NCI-H526 (cell line): ENCODE data around the gene RNASE7.
A peak's percentile ranks its signal among the peaks of the same experiment; 100 is the strongest.

Source experiments
- DNase-seq, 2 experiments: peaks; one replicate each; lab custom pipeline; 2025; lab: John Stamatoyannopoulos, UW

RNASE7 gene

DNA sequence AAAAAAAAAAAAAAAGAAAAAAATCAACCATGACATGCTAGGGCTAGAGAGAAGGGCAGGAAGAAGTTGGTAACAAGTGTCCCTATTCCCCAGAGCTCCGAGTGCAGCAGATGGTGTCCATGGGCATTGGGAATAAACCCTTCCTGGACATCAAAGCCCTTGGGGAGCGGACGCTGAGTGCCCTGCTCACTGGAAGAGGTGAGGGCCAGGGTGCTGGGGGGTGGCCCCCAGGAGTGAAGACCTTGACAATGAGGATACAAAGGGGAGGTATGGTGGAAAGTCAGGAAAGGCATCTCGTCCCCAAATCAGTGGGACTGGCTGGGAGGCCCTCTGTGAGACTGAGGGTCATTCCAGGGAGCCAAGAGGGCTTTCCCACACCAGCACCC, 44.7 kb downstream of the RNASE7 start:
- no peak for DNase-seq

DNA sequence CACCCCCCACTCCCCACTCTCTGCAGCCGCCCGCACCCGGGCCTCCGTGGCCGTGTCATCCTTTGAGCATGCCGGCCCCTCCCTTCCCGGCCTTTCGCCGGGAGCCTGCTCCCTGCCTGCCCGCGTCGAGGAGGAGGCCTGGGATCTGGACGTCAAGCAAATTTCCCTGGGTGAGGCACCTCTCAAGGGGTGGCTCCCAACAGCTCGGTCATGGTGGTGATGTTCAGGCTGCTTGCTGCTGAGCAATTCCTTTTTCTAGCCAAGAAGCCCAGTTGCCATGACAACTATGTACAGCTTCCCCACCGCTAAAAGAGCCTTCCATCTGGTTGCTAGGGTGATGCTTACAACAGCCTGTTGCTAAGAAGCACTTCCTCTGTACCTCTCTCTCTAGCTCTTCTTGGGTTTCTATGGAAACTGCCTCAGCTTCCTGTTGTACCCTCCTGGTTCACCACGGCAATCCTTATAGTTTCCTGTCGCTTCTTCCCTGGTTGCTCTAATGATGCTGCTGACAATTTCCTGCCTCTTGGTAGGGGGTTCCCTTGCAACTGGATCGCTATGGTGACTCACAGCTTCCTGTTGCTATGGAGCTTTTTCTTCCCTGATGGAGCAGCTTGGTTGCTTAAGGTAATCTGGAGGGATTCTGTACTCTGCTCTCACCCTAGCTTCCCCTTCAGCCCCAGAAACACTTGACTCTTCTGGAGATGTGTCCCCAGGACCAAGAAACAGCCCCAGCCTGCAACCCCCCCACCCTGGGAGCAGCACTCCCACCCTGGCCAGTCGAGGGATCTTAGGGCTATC, 45.3 kb downstream of the RNASE7 start:
- no peak for DNase-seq

DNA sequence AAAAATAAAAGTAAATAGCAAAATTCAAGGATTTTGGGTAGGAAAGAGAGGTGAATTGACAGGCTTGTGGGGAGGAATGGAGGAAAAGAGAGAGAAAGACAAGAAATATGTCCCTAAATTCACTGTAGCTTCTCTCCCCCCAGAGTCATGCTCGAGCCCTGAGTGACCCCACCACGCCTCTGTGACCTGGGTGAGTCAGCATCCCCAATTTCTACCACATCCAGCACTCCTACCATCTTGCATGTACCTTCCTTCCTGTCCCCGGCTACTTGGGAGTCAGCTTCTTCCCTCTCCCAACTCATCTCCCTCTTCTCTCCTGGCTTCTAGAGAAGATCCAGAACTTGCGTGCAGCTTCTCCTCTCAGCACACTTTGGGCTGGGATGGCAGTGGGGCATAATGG, 46.5 kb downstream of the RNASE7 start:
- DNase-seq: no peak

DNA sequence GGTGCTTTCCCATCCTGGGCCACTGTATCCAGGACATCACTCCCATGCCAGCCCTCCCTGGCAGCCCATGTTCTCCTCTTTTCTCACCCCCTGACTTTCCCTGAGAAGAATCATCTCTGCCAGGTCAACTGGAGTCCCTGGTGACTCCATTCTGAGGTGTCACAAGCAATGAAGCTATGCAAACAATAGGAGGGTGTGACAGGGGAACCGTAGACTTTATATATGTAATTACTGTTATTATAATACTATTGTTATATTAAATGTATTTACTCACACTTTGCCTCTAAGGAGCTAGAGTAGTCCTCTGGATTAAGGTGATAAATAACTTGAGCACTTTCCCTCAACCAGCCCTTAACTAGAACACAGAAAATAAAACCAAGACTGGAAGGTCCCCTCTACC, 47.1 kb downstream of the RNASE7 start:
- no peak for DNase-seq

DNA sequence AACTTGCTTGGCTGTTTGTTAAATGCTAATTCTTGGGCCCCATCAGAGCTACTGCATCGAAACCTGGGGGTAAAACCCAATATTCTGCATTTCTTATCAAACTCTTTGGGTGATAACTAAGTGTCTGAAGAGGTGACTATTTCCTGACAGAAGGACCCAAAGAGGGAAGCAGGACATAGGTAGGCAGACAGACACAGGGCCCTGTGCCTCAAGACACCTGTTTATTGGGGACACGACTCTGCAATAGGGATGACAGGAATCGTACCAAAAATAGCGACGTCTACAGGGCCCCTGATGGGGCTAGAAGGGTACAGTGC, 47.7 kb downstream of the RNASE7 start:
- no peak for DNase-seq

DNA sequence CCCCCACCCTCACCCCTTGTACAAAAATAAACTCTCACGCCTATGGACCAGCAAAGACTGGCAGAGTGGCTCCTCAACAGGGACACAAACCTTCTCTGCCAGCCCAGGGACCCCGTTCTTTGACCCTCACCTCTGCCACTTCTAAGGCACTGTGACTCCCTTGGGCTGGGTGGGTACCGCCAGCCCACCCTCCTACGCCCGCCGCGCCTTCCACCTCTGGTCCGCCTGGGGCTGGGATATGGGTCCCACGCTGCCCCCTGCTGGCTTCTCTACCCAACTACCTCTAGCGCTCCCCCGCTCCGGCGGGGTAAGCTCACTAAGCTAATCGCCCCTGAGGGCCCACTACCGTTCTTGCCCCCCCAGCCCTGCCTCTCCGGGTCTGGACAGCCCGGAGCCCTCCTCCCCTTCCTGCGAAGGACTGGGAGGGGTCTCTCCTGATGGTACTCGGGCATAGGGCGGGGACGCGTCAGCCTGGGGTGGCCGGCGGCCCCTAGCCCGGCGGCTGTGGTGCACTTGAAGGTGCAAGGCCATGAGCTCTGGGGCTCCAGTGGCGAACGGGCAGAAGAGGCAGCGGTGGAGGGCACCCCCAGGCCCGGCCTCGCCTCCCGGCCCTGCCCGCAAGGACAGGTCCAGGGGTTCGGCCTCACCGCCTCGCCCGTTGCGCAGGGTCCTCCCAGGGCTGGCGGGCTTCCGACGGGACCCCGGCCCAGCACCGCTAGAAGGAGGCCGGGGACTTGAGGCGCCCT, 48.2 kb downstream of the RNASE7 start:
- DNase-seq: peak in 1 of 2 experiments; percentile 29

DNA sequence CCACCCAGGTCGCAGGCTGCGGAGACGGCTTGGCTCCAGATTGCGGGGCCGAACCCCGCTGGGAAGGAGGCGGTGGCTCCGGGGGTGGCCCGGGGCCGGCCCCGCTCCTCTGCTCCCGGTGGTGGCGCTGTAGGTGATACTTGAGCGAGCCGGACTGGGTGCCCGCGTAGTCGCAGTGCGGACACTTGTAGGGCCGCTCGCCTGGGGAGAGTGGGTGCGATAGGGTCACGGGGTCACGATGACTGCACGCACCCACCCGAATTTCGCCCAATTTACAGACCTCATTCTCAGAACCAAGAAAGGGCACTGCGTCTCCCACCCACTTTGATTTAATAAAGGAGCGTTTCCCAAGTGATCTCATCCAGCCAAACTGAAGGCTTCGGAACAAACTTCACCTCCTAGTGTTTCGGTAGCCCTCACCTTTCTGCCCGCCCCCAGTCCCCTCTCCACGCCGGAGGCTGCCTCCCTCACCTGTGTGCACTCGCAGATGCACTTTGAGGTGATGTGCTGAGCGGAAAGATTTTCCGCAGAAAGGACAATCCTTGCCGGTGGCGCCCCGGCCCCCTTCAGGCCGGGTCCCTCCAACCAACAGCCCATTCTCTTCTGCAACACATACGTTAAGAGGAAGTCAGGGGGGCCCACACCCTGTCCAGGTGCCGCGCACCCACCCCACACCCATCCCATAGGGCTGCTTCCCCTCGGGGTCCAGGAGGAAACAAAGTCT, 48.9 kb downstream of the RNASE7 start:
- DNase-seq: no peak

DNA sequence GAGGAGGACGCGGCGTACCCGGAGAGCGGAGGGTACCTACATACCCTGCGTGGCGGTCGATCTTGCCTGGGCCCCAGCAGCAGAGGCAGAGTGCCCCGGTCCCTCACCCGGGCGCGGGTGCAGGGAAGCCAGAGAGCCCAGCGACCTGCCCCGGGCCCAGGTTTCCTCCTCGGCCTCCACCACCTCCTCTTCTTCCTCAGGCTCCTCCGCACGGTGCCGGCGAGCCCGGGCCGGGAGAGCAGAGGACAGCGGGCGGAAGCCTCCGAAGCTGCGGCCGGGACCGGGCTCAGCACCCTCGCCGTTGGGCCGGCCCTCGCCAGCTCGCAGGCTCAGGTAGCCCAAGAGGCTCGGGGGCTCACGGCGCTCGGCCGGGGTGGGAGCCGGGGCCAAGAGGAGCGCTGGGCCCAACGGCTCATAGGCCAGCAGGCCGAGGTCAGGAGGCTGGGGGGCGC, 49.7 kb downstream of the RNASE7 start:
- DNase-seq: no peak

DNA sequence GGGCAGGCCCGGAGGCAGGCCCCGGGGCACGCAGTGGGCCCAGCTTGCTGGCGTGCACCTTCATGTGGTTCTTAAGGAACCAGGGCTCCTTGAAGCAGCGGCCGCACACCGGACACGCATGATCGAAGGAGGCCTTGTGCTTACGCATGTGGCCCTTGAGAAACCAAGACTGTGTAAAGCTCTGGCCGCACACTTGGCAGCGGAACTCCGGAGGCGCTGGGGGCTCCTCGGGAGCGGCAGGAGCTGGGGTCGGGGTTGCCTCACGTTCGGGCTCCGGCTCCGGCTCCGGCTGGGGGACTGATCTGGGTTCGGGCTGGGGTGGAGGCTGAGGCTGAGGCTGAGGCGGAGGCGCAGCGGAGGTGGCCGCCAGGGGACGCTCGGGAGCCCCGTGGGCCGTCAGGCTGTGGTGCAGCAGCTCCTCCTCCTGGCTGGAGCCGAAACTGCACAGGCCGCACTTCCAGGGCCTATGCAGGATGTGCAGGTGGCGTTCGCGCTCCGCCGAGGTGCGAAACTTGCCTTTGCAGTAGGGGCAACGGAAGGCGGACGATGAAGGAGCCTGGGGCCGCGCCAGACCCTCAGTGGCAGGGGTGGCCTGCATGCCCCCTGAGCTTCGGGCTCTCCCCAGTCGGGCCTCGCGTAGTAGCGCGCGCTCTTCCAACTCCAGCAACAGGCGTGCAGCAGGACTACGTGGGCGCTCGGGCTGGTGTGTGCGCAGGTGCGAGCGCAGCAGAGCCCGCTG, 50.3 kb downstream of the RNASE7 start:
- peak; percentile 41 to 85 for DNase-seq

DNA sequence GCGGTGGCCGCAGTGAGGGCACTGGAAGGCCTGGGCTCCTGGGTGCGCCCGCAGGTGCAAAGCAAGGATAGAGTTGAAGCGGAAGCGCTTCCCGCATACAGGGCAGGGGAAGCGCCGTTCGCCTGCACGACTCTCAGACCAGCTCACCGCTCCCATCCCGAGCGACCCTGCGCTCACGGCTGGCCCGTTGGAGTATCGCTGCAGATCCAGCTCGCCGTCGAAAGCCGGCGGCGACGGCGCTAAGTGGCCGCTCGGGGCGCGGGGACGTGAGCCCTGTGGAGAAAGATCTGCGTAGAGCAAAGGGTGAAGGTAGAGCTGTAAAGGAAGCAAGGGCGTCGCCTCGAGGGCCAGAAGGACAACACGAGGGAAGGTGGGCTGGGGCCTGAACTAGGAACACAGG, 50.9 kb downstream of the RNASE7 start:
- DNase-seq: no peak
